HepG2 (cell line): ENCODE measurements around the gene ATP13A4. TPM values are rescaled to one million over a fixed set of nuclear protein-coding genes. Genes with fewer than 3 reads are reported as not detected.

Source experiments
- ATAC-seq: fragments of 200-7000 bp; cut with Tn5 transposase; 3 replicates; pipeline ENCODE4 v1.9.1; 2020; ENCODE audit warnings: mild to moderate bottlenecking, moderate library complexity
- BruUV-seq: library from RNA; stranded (reverse); fragments of 400-500 nt; replicated peaks from 2 replicates; lab custom pipeline; 2021; lab: Mats Ljungman, UMichigan
- CTCF ChIA-PET: fragments of 300-600 bp; formaldehyde crosslinking; extraction: SDS; loops from one replicate; lab custom pipeline; 2021; ENCODE audit warnings: low total read pairs, inconsistent platforms, low intra/inter-chr PET ratio; lab: Yijun Ruan, JAX
- POLR2A ChIA-PET: fragments of 350-600 bp; sonication (Branson Sonifier 250); formaldehyde crosslinking; loops from one replicate; lab custom pipeline; 2020; ENCODE audit warnings: antibody characterized with exemption, inconsistent platforms; lab: Yijun Ruan, JAX
- DNase-seq: peaks from one replicate; pipeline ENCODE4 v3.0.0-alpha.2; 2015; ENCODE audit warnings: low spot score
- FAIRE-seq: peaks from 3 replicates; lab custom pipeline; 2011; peaks lifted over from hg19 to GRCh38; lab: Jason Lieb, UNC
- H2AFZ ChIP-seq: one replicate; pipeline ENCODE4 v1.6.1; 2011; ENCODE audit warnings: low read length, inconsistent platforms
- H3K27ac ChIP-seq: fragments of 300-600 bp; 3 replicates; pipeline ENCODE4 v1.8.0; 2011; ENCODE audit warnings: mixed run types, mild to moderate bottlenecking, mixed read lengths, low read length, inconsistent platforms; ENCODE audit not compliant: insufficient read depth; ENCODE audit errors: extremely low read length
- H3K27me3 ChIP-seq, 2 experiments: fragments of 200-600 bp in 1 of 2; 2 replicates in 1 of 2; 3 replicates in 1 of 2; pipeline versions ENCODE4 v1.6.0 to v1.8.0; 2011; ENCODE audit warnings: low read length in 2 of 2, mild to moderate bottlenecking in 2 of 2, moderate library complexity in 2 of 2, inconsistent platforms in 1 of 2; ENCODE audit not compliant: insufficient read depth in 2 of 2, control insufficient read depth in 1 of 2
- H3K36me3 ChIP-seq, 2 experiments: fragments of 200-600 bp in 1 of 2; replicated peaks in 1 of 2; 2 replicates in 1 of 2; 3 replicates in 1 of 2; pipeline versions ENCODE4 v1.5.1 to v1.8.0; 2011; ENCODE audit warnings: low read length in 2 of 2, inconsistent platforms in 1 of 2; ENCODE audit not compliant: insufficient read depth in 2 of 2, control insufficient read depth in 1 of 2
- H3K4me1 ChIP-seq: 2 replicates; pipeline ENCODE4 v1.5.1; 2012; ENCODE audit warnings: low read length, inconsistent platforms; ENCODE audit not compliant: insufficient read depth
- H3K4me2 ChIP-seq: 2 replicates; pipeline ENCODE4 v1.6.0; 2011; ENCODE audit warnings: low read depth, low read length, inconsistent platforms
- H3K4me3 ChIP-seq, 3 experiments: fragments of 200-600 bp in 1 of 3; sonication (generic), shearing (Covaris generic) in 1 of 3; replicated peaks in 1 of 3; 2 replicates each; pipeline ENCODE4 v1.5.1; 2011 to 2016; ENCODE audit warnings: low read length in 3 of 3, inconsistent platforms in 2 of 3, low read depth in 2 of 3, mild to moderate bottlenecking in 2 of 3, control low read depth in 1 of 3, mixed read lengths in 1 of 3; ENCODE audit not compliant: insufficient read depth in 1 of 3
- H3K79me2 ChIP-seq: one replicate; pipeline ENCODE4 v1.6.1; 2011; ENCODE audit warnings: low read length, inconsistent platforms; ENCODE audit not compliant: insufficient read depth
- H3K9ac ChIP-seq: 2 replicates; pipeline ENCODE4 v1.6.0; 2011; ENCODE audit warnings: mild to moderate bottlenecking, low read depth, low read length, inconsistent platforms; ENCODE audit not compliant: insufficient read depth
- H3K9me3 ChIP-seq: 2 replicates; pipeline ENCODE4 v1.5.1; 2012; ENCODE audit warnings: mild to moderate bottlenecking, low read length
- H4K20me1 ChIP-seq: 2 replicates; pipeline ENCODE4 v1.6.0; 2011; ENCODE audit warnings: inconsistent platforms, mild to moderate bottlenecking, low read length, moderate library complexity; ENCODE audit not compliant: insufficient read depth
- MAFF ChIP-seq: IDR thresholded peaks from 2 replicates; pipeline ENCODE4 v1.6.1; 2011; ENCODE audit warnings: low read depth, low read length, improper control_type of control experiment
- MAFK ChIP-seq, 2 experiments: IDR thresholded peaks in 1 of 2; conservative IDR thresholded peaks in 1 of 2; 2 replicates each; pipeline ENCODE4 v1.6.1; 2011; ENCODE audit warnings: improper control_type of control experiment in 2 of 2, low read length in 2 of 2
- SOX13 ChIP-seq, 3 experiments: fragments of 450-650 bp in 1 of 3; sonication (generic) in 1 of 3; formaldehyde crosslinking in 1 of 3; IDR thresholded peaks in 2 of 3; conservative IDR thresholded peaks in 1 of 3; 2 replicates each; pipeline versions ENCODE4 v1.5.0 to v1.6.1; 2016 to 2020; ENCODE audit warnings: antibody characterized with exemption in 1 of 3, mild to moderate bottlenecking in 1 of 3, missing compliant biosample characterization in 1 of 3, missing genetic modification reagents in 1 of 3, moderate library complexity in 1 of 3
- ZNF225 ChIP-seq: sonication (generic); formaldehyde crosslinking; IDR thresholded peaks from 2 replicates; pipeline ENCODE4 v1.4.0; 2020; ENCODE audit warnings: mild to moderate bottlenecking, missing genetic modification reagents
- ZNF530 ChIP-seq: sonication (generic); formaldehyde crosslinking; IDR thresholded peaks from 2 replicates; pipeline ENCODE4 v1.5.0; 2020; ENCODE audit warnings: low read depth, mild to moderate bottlenecking, missing genetic modification reagents
- ZNF607 ChIP-seq: sonication (generic); formaldehyde crosslinking; IDR thresholded peaks from 2 replicates; pipeline ENCODE4 v1.5.1; 2020; ENCODE audit warnings: missing genetic modification reagents, mild to moderate bottlenecking, borderline replicate concordance
- WGBS: methylation state at CpG from one replicate; pipeline ENCODE4 v1.1.6; 2017; ENCODE audit warnings: low lambda C conversion rate; 5-methylcytosine and 5-hydroxymethylcytosine counted together
- in situ Hi-C: cut with HindIII; loops from 2 replicates; pipeline ENCODE4 v1.10.0; 2017; ENCODE audit warnings: low pct_unique_long_range_greater_than_20kb; ENCODE audit not compliant: extremely low pct_ligation_motif_present
- intact Hi-C: fragments of 100-400 bp; cut with micrococcal nuclease; formaldehyde crosslinking; loops from one replicate; pipeline ENCODE4 v1.10.0; 2022; ENCODE audit not compliant: unreplicated experiment
- polyA plus RNA-seq, 8 experiments: library from polyadenylated mRNA; depleted of rRNA in 3 of 8; stranded (reverse) in 7 of 8; unstranded in 1 of 8; fragments of >200 nt; fragmentation: Illumina TruSeq in 4 of 8; extraction: Trizol in 4 of 8; gene quantifications; 2 replicates each; pipeline versions ENCODE4 v1.2.1 to v1.2.3, GENCODE V29; 2011 to 2016; ENCODE audit warnings: low read depth in 4 of 8, missing spikeins in 1 of 8, mixed read lengths in 1 of 8; ENCODE audit not compliant: insufficient read depth in 1 of 8
- total RNA-seq, 5 experiments: library from RNA; depleted of rRNA; stranded (reverse); fragments of >200 nt; fragmentation: Illumina TruSeq; extraction: Trizol; gene quantifications; 2 replicates each; pipeline ENCODE4 v1.2.3, GENCODE V29; 2016; ENCODE audit warnings: low read depth in 1 of 5
- TF ChIP-seq, protein P1 (sequence below): IDR thresholded peaks from 2 replicates; pipeline ENCODE4 v1.6.1; 2016; ENCODE audit warnings: missing compliant biosample characterization, missing genetic modification reagents, borderline replicate concordance

The ATP13A4 gene
- total and polyA plus RNA-seq, 2 of the 13 experiments (the other 11 are each of a cell fraction or from before 2014, with no cell fraction given), result 0.01 to 0.07 TPM

DNA sequence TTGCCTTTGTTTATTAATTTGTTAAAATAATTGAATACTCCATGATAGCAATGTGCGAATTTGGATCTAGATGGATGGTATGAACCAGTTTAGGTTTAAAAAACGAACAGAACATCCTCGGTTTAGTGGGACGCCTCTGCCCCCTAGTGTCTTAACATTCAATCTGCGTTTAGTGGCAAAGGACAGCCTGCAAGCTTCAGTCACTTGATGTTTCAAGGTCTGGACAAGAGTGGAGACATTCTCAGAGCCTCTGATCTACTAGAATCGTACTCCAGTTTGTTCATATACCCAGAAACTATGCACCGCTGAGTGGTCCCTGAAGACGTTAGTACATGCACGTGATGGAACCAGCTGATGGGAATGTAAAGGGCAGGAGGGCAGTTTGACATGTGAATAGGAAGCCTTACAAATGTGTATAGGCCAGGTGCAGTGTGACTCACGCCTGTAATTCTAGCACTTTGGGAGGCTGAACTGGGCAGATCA is 17.8 kb upstream of the ATP13A4 start (continued):
- TF ChIP-seq, protein P1, sequence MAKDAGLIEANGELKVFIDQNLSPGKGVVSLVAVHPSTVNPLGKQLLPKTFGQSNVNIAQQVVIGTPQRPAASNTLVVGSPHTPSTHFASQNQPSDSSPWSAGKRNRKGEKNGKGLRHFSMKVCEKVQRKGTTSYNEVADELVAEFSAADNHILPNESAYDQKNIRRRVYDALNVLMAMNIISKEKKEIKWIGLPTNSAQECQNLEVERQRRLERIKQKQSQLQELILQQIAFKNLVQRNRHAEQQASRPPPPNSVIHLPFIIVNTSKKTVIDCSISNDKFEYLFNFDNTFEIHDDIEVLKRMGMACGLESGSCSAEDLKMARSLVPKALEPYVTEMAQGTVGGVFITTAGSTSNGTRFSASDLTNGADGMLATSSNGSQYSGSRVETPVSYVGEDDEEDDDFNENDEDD (CRISPR knock-in tag), result no peak
- TF ChIP-seq SOX13 (IDR thresholded peaks at IDR 0.05) (no peak), SOX13 (CRISPR knock-in tag; conservative IDR thresholded peaks at IDR 0.05 in 1 of 2, IDR thresholded peaks at IDR 0.05 in 1 of 2) (no peak), ZNF225 (CRISPR knock-in tag) (no peak)

DNA sequence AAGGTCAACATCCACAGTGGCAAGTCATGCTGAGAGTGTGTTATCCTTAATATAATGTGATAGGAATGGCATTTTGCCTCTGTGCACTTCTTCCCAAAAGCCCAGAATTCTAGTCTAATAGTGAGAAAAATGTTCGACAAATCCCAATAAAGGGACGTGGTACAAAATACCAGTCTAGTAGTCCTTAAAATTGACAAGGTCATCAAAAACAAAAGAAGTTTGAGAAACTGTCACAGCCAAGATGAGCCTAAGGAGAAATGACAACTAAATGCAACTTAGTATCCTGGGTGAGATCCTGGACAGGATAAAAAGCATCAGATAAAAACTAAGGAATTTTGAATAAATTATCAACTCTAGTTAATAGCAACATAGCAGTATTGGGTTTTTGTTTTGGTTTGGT is 14.4 kb upstream of the ATP13A4 start:
- no peak for DNase-seq
- CTCF ChIA-PET, result no interaction called here
- BruUV-seq, result no TSS peak
- Histone ChIP-seq H3K27ac (no peak overlapping the region), H4K20me1 (no peaks in the 10 kb centered on the region), H3K4me1 (no peaks in the 10 kb centered on the region), H3K27me3 (no peaks in the 10 kb centered on the region), H3K36me3 (no peaks in the 10 kb centered on the region), H3K4me2 (no peak overlapping the region), H2AFZ (no peak overlapping the region), H3K4me3 (no peak overlapping the region), H3K9me3 (no peaks in the 10 kb centered on the region), H3K79me2 (no peaks in the 10 kb centered on the region), H3K9ac (no peak overlapping the region)
- ATAC-seq, result no peak
- 2% methylated on average over 2 of the region's 2 CpGs for WGBS
- in situ Hi-C loops, result loop anchor here (25.0 kb wide), 2 partner anchors 532 to 1007 kb away; no protein-coding TSS in a partner anchor
- intact Hi-C loops, result no loop called here
- no peak for FAIRE-seq
- POLR2A ChIA-PET, result no interaction called here
- TF ChIP-seq ZNF607 (CRISPR knock-in tag) (no peak), ZNF530 (CRISPR knock-in tag) (no peak), MAFK (conservative IDR thresholded peaks at IDR 0.05 in 1 of 2, IDR thresholded peaks at IDR 0.05 in 1 of 2; ENCODE audit: low read length in 2 of 2) (peak; percentile 71 to 76), MAFF (peak; percentile 72)
